NCI-H2196 treated with DMSO at 0.1 percent for 48 hours (cell line): Measurements from ENCODE around the gene MANBA.
"Not testable (repeated sequence)": the region's sequence is repeated elsewhere in the genome, so short reads cannot be mapped to it uniquely, and the experiment has no call there.

Experiments used
- DNase-seq: peaks from one replicate; lab custom pipeline; 2025; ENCODE audit not compliant: unreplicated experiment; lab: John Stamatoyannopoulos, UW

The MANBA gene

GRCh38 chr4:102725229-102725628 lies 35.5 kb downstream of the MANBA start:
- DNase-seq, result no peak

- no peak for DNase-seq
These were observed 37.3 kb downstream of the MANBA start for GRCh38 chr4:102723511-102723910.

GRCh38 chr4:102722740-102723139 lies 38.0 kb downstream of the MANBA start:
- DNase-seq, result no peak

- DNase-seq, result not testable (repeated sequence)
These were observed 41.8 kb downstream of the MANBA start for GRCh38 chr4:102718833-102719575.

GRCh38 chr4:102717448-102718092 lies 43.2 kb downstream of the MANBA start:
- DNase-seq, result no peak

- DNase-seq, result no peak
These were observed 45.7 kb downstream of the MANBA start for GRCh38 chr4:102715057-102715456.

GRCh38 chr4:102713774-102714173 lies 47.0 kb downstream of the MANBA start:
- not testable (repeated sequence) for DNase-seq

GRCh38 chr4:102713096-102713495 lies 47.7 kb downstream of the MANBA start:
- no peak for DNase-seq

- no peak for DNase-seq
These were observed 49.8 kb downstream of the MANBA start for GRCh38 chr4:102710986-102711385.

- DNase-seq, result not testable (repeated sequence)
These were observed 51.7 kb downstream of the MANBA start for GRCh38 chr4:102709060-102709459.

- DNase-seq, result no peak
These were observed 53.6 kb downstream of the MANBA start for GRCh38 chr4:102707150-102707549.

- DNase-seq, result no peak
These were observed 55.3 kb downstream of the MANBA start for GRCh38 chr4:102705391-102705935.

GRCh38 chr4:102696758-102697157 lies 64.0 kb downstream of the MANBA start:
- no peak for DNase-seq

GRCh38 chr4:102694791-102695190 lies 66.0 kb downstream of the MANBA start:
- DNase-seq, result no peak

- no peak for DNase-seq
These were observed 66.9 kb downstream of the MANBA start for GRCh38 chr4:102693861-102694260.

GRCh38 chr4:102693262-102693850 lies 67.4 kb downstream of the MANBA start:
- DNase-seq, result no peak

- no peak for DNase-seq
These were observed 68.3 kb downstream of the MANBA start for GRCh38 chr4:102692474-102692873.

GRCh38 chr4:102687982-102688433 lies 72.8 kb downstream of the MANBA start:
- no peak for DNase-seq

- DNase-seq, result no peak
These were observed 73.3 kb downstream of the MANBA start for GRCh38 chr4:102687373-102687981.

GRCh38 chr4:102685768-102686167 lies 75.0 kb downstream of the MANBA start:
- no peak for DNase-seq

GRCh38 chr4:102684610-102685052 lies 76.1 kb downstream of the MANBA start:
- no peak for DNase-seq
